NT2/D1 (cell line): ENCODE results near the gene NR4A2.

ENCODE experiments used
- DNase-seq: peaks from one replicate; pipeline ENCODE4 v3.0.0-alpha.2; 2011; ENCODE audit warnings: low read depth, low spot score
- H3K27me3 ChIP-seq: 2 replicates; pipeline ENCODE4 v1.6.0; 2011; ENCODE audit warnings: mild to moderate bottlenecking; ENCODE audit not compliant: insufficient read length, insufficient read depth
- H3K36me3 ChIP-seq: 2 replicates; pipeline ENCODE4 v1.6.1; 2011; ENCODE audit warnings: mild to moderate bottlenecking, low read length, mixed read lengths; ENCODE audit not compliant: insufficient read depth, insufficient read length
- H3K4me1 ChIP-seq: 2 replicates; pipeline ENCODE4 v1.5.1; 2011; ENCODE audit not compliant: insufficient read depth, insufficient read length
- H3K4me3 ChIP-seq: 2 replicates; pipeline ENCODE4 v1.5.1; 2011; ENCODE audit warnings: low read depth; ENCODE audit not compliant: insufficient read length
- H3K9ac ChIP-seq: 2 replicates; pipeline ENCODE4 v1.6.0; 2011; ENCODE audit warnings: low read depth; ENCODE audit not compliant: insufficient read length
- H3K9me3 ChIP-seq: 2 replicates; pipeline ENCODE4 v1.5.1; 2011; ENCODE audit warnings: mild to moderate bottlenecking, low read length; ENCODE audit not compliant: insufficient read depth
- SUZ12 ChIP-seq: IDR thresholded peaks from 2 replicates; pipeline ENCODE4 v1.6.1; 2011; ENCODE audit not compliant: insufficient read length, insufficient read depth; ENCODE audit errors: extremely low read depth
- YY1 ChIP-seq: IDR thresholded peaks from 2 replicates; pipeline ENCODE4 v1.6.1; 2011; ENCODE audit not compliant: insufficient read length, insufficient read depth
- ZNF274 ChIP-seq: IDR thresholded peaks from 2 replicates; pipeline ENCODE4 v1.6.1; 2011; ENCODE audit warnings: mild to moderate bottlenecking, low read depth, low read length

The NR4A2 gene

GRCh38 chr2:156339865-156340264, 7.3 kb upstream of the NR4A2 start:
- H3K9ac ChIP-seq = no peak overlapping the region

GRCh38 chr2:156339110-156339847, 6.8 kb upstream of the NR4A2 start:
- Histone ChIP-seq H3K4me1 (no peaks in the 10 kb centered on the region), H3K9ac (no peak overlapping the region), H3K4me3 (no peak overlapping the region), H3K36me3 (no peaks in the 10 kb centered on the region), H3K27me3 (peaks cover 28% of the 10 kb centered on the region), H3K9me3 (no peaks in the 10 kb centered on the region)
- DNase-seq = no peak
- no peak for TF ChIP-seq SUZ12
- TF ChIP-seq YY1 = no peak
- no peak for TF ChIP-seq ZNF274

More at GRCh38 chr2:156339865-156340264, 7.3 kb upstream of the NR4A2 start:
- Histone ChIP-seq H3K36me3 (no peaks in the 10 kb centered on the region), H3K27me3 (peaks cover 33% of the 10 kb centered on the region), H3K9me3 (no peaks in the 10 kb centered on the region), H3K4me3 (no peak overlapping the region), H3K4me1 (no peaks in the 10 kb centered on the region)
- TF ChIP-seq ZNF274 (no peak), YY1 (no peak), SUZ12 (no peak)
- no peak for DNase-seq

GRCh38 chr2:156338578-156338977, 6.1 kb upstream of the NR4A2 start:
- H3K4me3 ChIP-seq = no peak overlapping the region
- DNase-seq = no peak
- no peaks in the 10 kb centered on the region for H3K36me3 ChIP-seq
- no peaks in the 10 kb centered on the region for H3K4me1 ChIP-seq
- TF ChIP-seq YY1 = no peak
- no peak for TF ChIP-seq ZNF274
- TF ChIP-seq SUZ12 = no peak
- peaks cover 25% of the 10 kb centered on the region for H3K27me3 ChIP-seq
- H3K9me3 ChIP-seq = no peaks in the 10 kb centered on the region
- H3K9ac ChIP-seq = no peak overlapping the region

- peak overlapping the region; percentile 87 for H3K9ac ChIP-seq
- H3K9me3 ChIP-seq = no peaks in the 10 kb centered on the region
- H3K4me3 ChIP-seq = peak overlapping the region; percentile 59
- H3K27me3 ChIP-seq = peaks cover 33% of the 10 kb centered on the region
- peak; percentile 63 for DNase-seq
- no peaks in the 10 kb centered on the region for H3K4me1 ChIP-seq
- TF ChIP-seq SUZ12 (no peak), YY1 (no peak), ZNF274 (no peak)
- peaks cover 2% of the 10 kb centered on the region for H3K36me3 ChIP-seq
Observed at GRCh38 chr2:156334496-156335478, 2.3 kb upstream of the NR4A2 start.

- Histone ChIP-seq H3K9ac (peak overlapping the region; percentile 87), H3K4me1 (no peaks in the 10 kb centered on the region), H3K27me3 (peaks cover 35% of the 10 kb centered on the region), H3K9me3 (no peaks in the 10 kb centered on the region), H3K36me3 (peaks cover 4% of the 10 kb centered on the region), H3K4me3 (peak overlapping the region; percentile 59)
- DNase-seq = peak; percentile 56
- TF ChIP-seq YY1 (no peak), SUZ12 (no peak), ZNF274 (no peak)
Observed at GRCh38 chr2:156333951-156334495, 1.5 kb upstream of the NR4A2 start.

GRCh38 chr2:156333274-156333950, 891 bp upstream of the NR4A2 start:
- DNase-seq = no peak
- no peaks in the 10 kb centered on the region for H3K4me1 ChIP-seq
- H3K36me3 ChIP-seq = peaks cover 4% of the 10 kb centered on the region
- H3K4me3 ChIP-seq = peak overlapping the region; percentile 59
- TF ChIP-seq YY1 = no peak
- no peak for TF ChIP-seq SUZ12
- no peak for TF ChIP-seq ZNF274
- H3K9me3 ChIP-seq = no peaks in the 10 kb centered on the region
- H3K27me3 ChIP-seq = peaks cover 35% of the 10 kb centered on the region
- peak overlapping the region; percentile 87 for H3K9ac ChIP-seq

- Histone ChIP-seq H3K4me1 (no peaks in the 10 kb centered on the region), H3K9ac (peak overlapping the region; percentile 21), H3K9me3 (no peaks in the 10 kb centered on the region), H3K27me3 (peaks cover 35% of the 10 kb centered on the region), H3K4me3 (peak overlapping the region; percentile 59), H3K36me3 (peaks cover 4% of the 10 kb centered on the region)
- TF ChIP-seq YY1 (no peak), SUZ12 (no peak), ZNF274 (no peak)
- no peak for DNase-seq
Observed at GRCh38 chr2:156332284-156332533, 312 bp downstream of the NR4A2 start.
